ENCODE results near the gene ATOSA. TPM values are rescaled to one million over a fixed set of nuclear protein-coding genes. Genes with fewer than 3 reads are reported as not detected.

ATOSA gene
- total and polyA plus RNA-seq, 9 donors, result 21.3 to 74.6 (median 30.9) TPM

- Histone ChIP-seq H3K4me1 (ENCODE audit: insufficient read depth) (no peaks in the 10 kb centered on the region), H3K9me3 (no peaks in the 10 kb centered on the region), H3K4me3 (no peak overlapping the region), H3K27ac (no peak overlapping the region), H3K36me3 (no peaks in the 10 kb centered on the region), H3K27me3 (no peaks in the 10 kb centered on the region)
- intact Hi-C loops (cut with DNase I), result no loop called here
- no peak for DNase-seq
- 20 to 29% (median 21%) methylated on average over 3 of the region's 3 CpGs for WGBS, 3 donors
- TF ChIP-seq EP300 (IDR thresholded peaks at IDR 0.05), result no peak
- no peak for TF ChIP-seq POLR2A (IDR thresholded peaks at IDR 0.05)
- no peak for TF ChIP-seq CTCF (IDR thresholded peaks at IDR 0.05)
Observed at GRCh38 chr15:52714968-52715367, 35.8 kb upstream of the ATOSA start.

GRCh38 chr15:52710708-52711389, 31.7 kb upstream of the ATOSA start:
- intact Hi-C loops (cut with DNase I), result no loop called here
- no peak for TF ChIP-seq EP300 (IDR thresholded peaks at IDR 0.05)
- TF ChIP-seq CTCF (IDR thresholded peaks at IDR 0.05), result no peak
- no peak for TF ChIP-seq POLR2A (IDR thresholded peaks at IDR 0.05)
- no peaks in the 10 kb centered on the region for H3K27me3 ChIP-seq
- H3K9me3 ChIP-seq, result no peaks in the 10 kb centered on the region
- WGBS, 3 donors, result 76 to 86% (median 77%) methylated on average over 2 of the region's 2 CpGs
- no peak overlapping the region for H3K4me3 ChIP-seq
- H3K36me3 ChIP-seq, result no peaks in the 10 kb centered on the region
- H3K4me1 ChIP-seq (ENCODE audit: insufficient read depth), result no peaks in the 10 kb centered on the region
- no peak for DNase-seq
- no peak overlapping the region for H3K27ac ChIP-seq

- Histone ChIP-seq H3K4me1 (ENCODE audit: insufficient read depth) (no peaks in the 10 kb centered on the region), H3K36me3 (no peaks in the 10 kb centered on the region), H3K9me3 (no peaks in the 10 kb centered on the region), H3K27ac (no peak overlapping the region), H3K4me3 (no peak overlapping the region), H3K27me3 (no peaks in the 10 kb centered on the region)
- intact Hi-C loops (cut with DNase I), result no loop called here
- TF ChIP-seq POLR2A (IDR thresholded peaks at IDR 0.05) (no peak), EP300 (IDR thresholded peaks at IDR 0.05) (no peak), CTCF (IDR thresholded peaks at IDR 0.05) (no peak)
- DNase-seq, result no peak
- 90 to 100% (median 97%) methylated on average over 1 of the region's 1 CpG for WGBS, 3 donors
Observed at GRCh38 chr15:52710050-52710707, 31.0 kb upstream of the ATOSA start.

- Histone ChIP-seq H3K4me1 (ENCODE audit: insufficient read depth) (no peaks in the 10 kb centered on the region), H3K9me3 (no peaks in the 10 kb centered on the region), H3K27me3 (no peaks in the 10 kb centered on the region), H3K36me3 (no peaks in the 10 kb centered on the region), H3K27ac (no peak overlapping the region), H3K4me3 (no peak overlapping the region)
- no peak for DNase-seq
- WGBS, 3 donors, result 74 to 77% (median 77%) methylated on average over 10 of the region's 10 CpGs
- intact Hi-C loops (cut with DNase I), result no loop called here
- TF ChIP-seq POLR2A (IDR thresholded peaks at IDR 0.05) (no peak), CTCF (IDR thresholded peaks at IDR 0.05) (no peak), EP300 (IDR thresholded peaks at IDR 0.05) (no peak)
Observed at GRCh38 chr15:52709187-52709981, 30.2 kb upstream of the ATOSA start.

All from ovary (tissue), 9 donors.